Heart left ventricle (tissue), 16 donors: ENCODE results near the gene RPTOR. TPM values are rescaled to one million over a fixed set of nuclear protein-coding genes. Genes with fewer than 3 reads are reported as not detected.

Experiments used
- ATAC-seq, 4 donors: fragments of 200-7000 bp; cut with Tn5 transposase; one replicate each; pipeline ENCODE4 v1.9.1; 2020 to 2022; ENCODE audit warnings: moderate library complexity in 4 of 4, mild to moderate bottlenecking in 3 of 4, moderate number of reproducible peaks in 1 of 4
- DNase-seq, 5 donors: peaks; one replicate each; pipeline ENCODE4 v3.0.0-alpha.2; 2020
- H3K27ac ChIP-seq, 12 donors: fragments of 200-600 bp; sonication (generic) in 4 of 12; one replicate each; pipeline versions ENCODE4 v1.5.0 to v1.8.0; 2016 to 2022; ENCODE audit warnings: mild to moderate bottlenecking in 2 of 12
- H3K27me3 ChIP-seq, 9 donors: fragments of 200-600 bp; sonication (generic) in 2 of 9; one replicate each; pipeline versions ENCODE4 v1.5.1 to v1.8.0; 2016 to 2022; ENCODE audit warnings: mild to moderate bottlenecking in 3 of 9
- H3K36me3 ChIP-seq, 9 donors: fragments of 200-600 bp; sonication (generic) in 2 of 9; one replicate each; pipeline versions ENCODE4 v1.5.0 to v1.8.0; 2018 to 2022; ENCODE audit warnings: mild to moderate bottlenecking in 2 of 9
- H3K4me1 ChIP-seq, 12 donors: fragments of 200-600 bp; sonication (generic) in 4 of 12; one replicate each; pipeline versions ENCODE4 v1.5.0 to v1.8.0; 2016 to 2022; ENCODE audit warnings: mild to moderate bottlenecking in 3 of 12
- H3K4me3 ChIP-seq, 12 donors: fragments of 200-600 bp; sonication (generic) in 4 of 12; one replicate each; pipeline versions ENCODE4 v1.5.0 to v1.8.0; 2017 to 2022; ENCODE audit warnings: mild to moderate bottlenecking in 9 of 12, moderate library complexity in 4 of 12
- H3K9me3 ChIP-seq, 12 donors: fragments of 200-600 bp; sonication (generic) in 4 of 12; one replicate each; pipeline versions ENCODE4 v1.5.0 to v1.8.0; 2016 to 2022; ENCODE audit warnings: mild to moderate bottlenecking in 1 of 12
- POLR2A ChIP-seq, 2 donors: fragments of 450-650 bp; IDR thresholded peaks; one replicate each; pipeline ENCODE4 v1.6.1; 2017; ENCODE audit warnings: antibody characterized with exemption in 2 of 2, mild to moderate bottlenecking in 2 of 2, moderate library complexity in 2 of 2
- WGBS, 4 donors: extraction: QIAGEN DNeasy Blood & Tissue Kit in 2 of 4; methylation state at CpG; one replicate each; pipeline versions ENCODE4 v1.1.5 to v1.1.7; 2013 to 2018; 5-methylcytosine and 5-hydroxymethylcytosine counted together
- intact Hi-C, 10 donors: fragments of 100-400 bp; cut with DNase I; formaldehyde crosslinking; loops; one replicate each; pipeline versions ENCODE4 v1.11.1 to v1.14.2; 2022
- polyA plus RNA-seq, 2 donors: library from polyadenylated mRNA; stranded (reverse); fragments of 200-250 nt; gene quantifications; one replicate each; pipeline ENCODE4 v1.2.3, GENCODE V29; 2013
- total RNA-seq, 9 donors: library from RNA; depleted of rRNA in 2 of 9; stranded (reverse); fragments of >200 nt in 2 of 9; fragmentation: NEBNext Ultra II Directional in 3 of 9; extraction: Animal tissue kit (Norgen Biotek cat#: 25700) in 3 of 9; gene quantifications; one replicate each; pipeline versions ENCODE4 v1.1.0 to v1.2.4, GENCODE V29; 2016 to 2023
- TF ChIP-seq, protein P1 (sequence below), 12 donors: fragments of 200-600 bp; sonication (generic) in 4 of 12; IDR thresholded peaks; one replicate each; pipeline versions ENCODE4 v1.5.0 to v1.8.0; 2018 to 2022; ENCODE audit warnings: antibody characterized with exemption in 12 of 12, mild to moderate bottlenecking in 5 of 12
- donor health status: ischemic (EF 13 %, LVEDD 7.1; RV severe dilation, severe dysfunction).
- donor health status: healthy with polysubstance abuse.
- donor health status: DM: no; HTN: yes; CAD: no.
- donor health status: DM: no; HTN: no; CAD: no.
- donor health status: ischemic (EF 25% LVEDD 6.9; RV normal size, moderate dysfunction).
- donor health status: ischemic (EF 25% LVEDD 5.7; RV mildly dilated, moderate dysfunction).
- donor health status: healthy.
- donor health status: DM: yes; HTN: yes; CAD: no.
- donor health status: ischemic (EF 35%, LVEDD 5.7; RV mildly dilated, moderate dysfunction).
- donor health status: nonischemic (EF 11% LVEDD 7.7; RV severe dilation, severe dysfunction).
- donor health status: DM: yes; HTN: yes; CAD: no.
- donor health status: PGD.
- donor health status: ischemic (EF 29% LVEDD 5.4; RV normal size, mild dysfunction).
- donor health status: nonischemic (EF 23%, LVEDD 6.1; RV moderate dilation, normal function).

The RPTOR gene
- total and polyA plus RNA-seq, 11 donors, result 14.7 to 31.7 (median 26.0) TPM

GRCh38 chr17:80895366-80895765 is 350.7 kb downstream of the RPTOR start:
- no peak overlapping the region for H3K27ac ChIP-seq
- H3K4me3 ChIP-seq, result no peak overlapping the region
- TF ChIP-seq, protein P1, sequence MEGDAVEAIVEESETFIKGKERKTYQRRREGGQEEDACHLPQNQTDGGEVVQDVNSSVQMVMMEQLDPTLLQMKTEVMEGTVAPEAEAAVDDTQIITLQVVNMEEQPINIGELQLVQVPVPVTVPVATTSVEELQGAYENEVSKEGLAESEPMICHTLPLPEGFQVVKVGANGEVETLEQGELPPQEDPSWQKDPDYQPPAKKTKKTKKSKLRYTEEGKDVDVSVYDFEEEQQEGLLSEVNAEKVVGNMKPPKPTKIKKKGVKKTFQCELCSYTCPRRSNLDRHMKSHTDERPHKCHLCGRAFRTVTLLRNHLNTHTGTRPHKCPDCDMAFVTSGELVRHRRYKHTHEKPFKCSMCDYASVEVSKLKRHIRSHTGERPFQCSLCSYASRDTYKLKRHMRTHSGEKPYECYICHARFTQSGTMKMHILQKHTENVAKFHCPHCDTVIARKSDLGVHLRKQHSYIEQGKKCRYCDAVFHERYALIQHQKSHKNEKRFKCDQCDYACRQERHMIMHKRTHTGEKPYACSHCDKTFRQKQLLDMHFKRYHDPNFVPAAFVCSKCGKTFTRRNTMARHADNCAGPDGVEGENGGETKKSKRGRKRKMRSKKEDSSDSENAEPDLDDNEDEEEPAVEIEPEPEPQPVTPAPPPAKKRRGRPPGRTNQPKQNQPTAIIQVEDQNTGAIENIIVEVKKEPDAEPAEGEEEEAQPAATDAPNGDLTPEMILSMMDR (IDR thresholded peaks at IDR 0.05), result no peak
- TF ChIP-seq POLR2A (IDR thresholded peaks at IDR 0.05), result no peak
- no peaks in the 10 kb centered on the region for H3K9me3 ChIP-seq
- ATAC-seq (no peak), DNase-seq (no peak)
- no peaks in the 10 kb centered on the region for H3K27me3 ChIP-seq
- 83 to 97% (median 86%) methylated on average over 21 of the region's 21 CpGs for WGBS, 4 donors
- H3K4me1 ChIP-seq, result peaks cover 0 to 27% (median 15%) of the 10 kb centered on the region in 12 donors
- H3K36me3 ChIP-seq, result peaks cover 0 to 47% (median 23%) of the 10 kb centered on the region in 9 donors
- intact Hi-C loops, result no loop called here

GRCh38 chr17:80898716-80899115 is 354.1 kb downstream of the RPTOR start:
- Histone ChIP-seq H3K4me3 (no peak overlapping the region), H3K27me3 (no peaks in the 10 kb centered on the region), H3K27ac (no peak overlapping the region), H3K9me3 (no peaks in the 10 kb centered on the region), H3K4me1 (peaks cover 0 to 6% (median 0%) of the 10 kb centered on the region in 12 donors), H3K36me3 (peaks cover 0 to 51% (median 23%) of the 10 kb centered on the region in 9 donors)
- TF ChIP-seq, protein P1 (IDR thresholded peaks at IDR 0.05), result no peak
- TF ChIP-seq POLR2A (IDR thresholded peaks at IDR 0.05), result no peak
- ATAC-seq (no peak), DNase-seq (no peak)
- intact Hi-C loops, result no loop called here
- WGBS, 4 donors, result 92 to 98% (median 96%) methylated on average over 13 of the region's 13 CpGs

- DNase-seq, result no peak
- no peak overlapping the region for H3K27ac ChIP-seq
- peaks cover 0 to 6% (median 0%) of the 10 kb centered on the region in 12 donors for H3K4me1 ChIP-seq
- TF ChIP-seq POLR2A (IDR thresholded peaks at IDR 0.05), result no peak
- TF ChIP-seq, protein P1 (IDR thresholded peaks at IDR 0.05), result peak in 11 of 12 donors; percentile 11 to 55 (median 38)
- no peak for ATAC-seq
- H3K36me3 ChIP-seq, result peaks cover 0 to 51% (median 20%) of the 10 kb centered on the region in 9 donors
- intact Hi-C loops, result no loop called here
- WGBS, 4 donors, result 89 to 91% (median 90%) methylated on average over 21 to 22 of the region's 22 CpGs
- H3K4me3 ChIP-seq, result no peak overlapping the region
- no peaks in the 10 kb centered on the region for H3K27me3 ChIP-seq
- no peaks in the 10 kb centered on the region for H3K9me3 ChIP-seq
Observed at GRCh38 chr17:80899402-80900268, 355.0 kb downstream of the RPTOR start.

DNA sequence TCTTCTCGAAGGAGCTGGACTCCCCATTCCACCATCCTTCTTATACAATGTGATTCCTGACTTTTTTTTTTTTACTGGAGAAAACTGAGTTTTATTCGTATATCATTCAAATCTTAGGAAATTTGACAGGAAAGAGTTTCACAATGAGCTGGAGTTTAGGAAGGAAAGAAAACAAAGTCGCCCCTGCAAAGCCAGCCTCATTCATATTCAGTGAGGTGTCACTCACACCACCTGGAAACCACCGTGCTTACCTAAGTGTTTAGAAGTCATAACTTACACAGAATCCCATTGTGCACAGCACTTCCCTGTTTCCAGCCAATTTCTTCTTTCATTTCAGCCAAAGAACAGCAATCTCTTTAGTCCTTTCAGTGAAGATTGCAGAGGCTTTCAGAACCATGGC is 356.7 kb downstream of the RPTOR start:
- DNase-seq, result no peak
- Histone ChIP-seq H3K27ac (no peak overlapping the region), H3K9me3 (no peaks in the 10 kb centered on the region), H3K4me3 (no peak overlapping the region), H3K4me1 (peaks cover 0 to 6% (median 0%) of the 10 kb centered on the region in 12 donors), H3K27me3 (no peaks in the 10 kb centered on the region), H3K36me3 (peaks cover 0 to 40% (median 6%) of the 10 kb centered on the region in 9 donors)
- ATAC-seq, result peak in 1 of 4 donors; percentile 49
- TF ChIP-seq POLR2A (IDR thresholded peaks at IDR 0.05), result no peak
- TF ChIP-seq, protein P1 (IDR thresholded peaks at IDR 0.05), result no peak
- intact Hi-C loops, result no loop called here
- WGBS, 4 donors, result 58 to 75% (median 67%) methylated on average over 4 of the region's 4 CpGs
